Lung (tissue), 12 donors: ENCODE measurements around the gene MPO. TPM values are rescaled to one million over a fixed set of nuclear protein-coding genes. Genes with fewer than 3 reads are reported as not detected.

ENCODE experiments used
- ATAC-seq: fragments of 200-7000 bp; cut with Tn5 transposase; one replicate; pipeline ENCODE4 v1.9.1; 2020; ENCODE audit warnings: moderate number of reproducible peaks; ENCODE audit not compliant: insufficient read depth, low FRiP score
- DNase-seq, 3 donors: peaks; one replicate each; pipeline ENCODE4 v3.0.0-alpha.2; 2013 to 2017
- H3K27ac ChIP-seq, 2 donors: one replicate each; pipeline ENCODE4 v1.5.1; 2013; ENCODE audit warnings: mild to moderate bottlenecking in 2 of 2, moderate library complexity in 2 of 2, control low read depth in 1 of 2, inconsistent platforms in 1 of 2, low read depth in 1 of 2, low read length in 1 of 2
- H3K27me3 ChIP-seq, 3 donors: one replicate each; pipeline ENCODE4 v1.5.1; 2013; ENCODE audit warnings: low read length in 2 of 3; ENCODE audit not compliant: control insufficient read depth in 3 of 3, insufficient read depth in 3 of 3
- H3K36me3 ChIP-seq, 4 donors: one replicate each; pipeline ENCODE4 v1.5.1; 2013; ENCODE audit warnings: low read length in 4 of 4, mild to moderate bottlenecking in 1 of 4, moderate library complexity in 1 of 4; ENCODE audit not compliant: control insufficient read depth in 4 of 4, insufficient read depth in 4 of 4
- H3K4me1 ChIP-seq, 5 donors: one replicate each; pipeline ENCODE4 v1.5.1; 2013; ENCODE audit warnings: low read length in 5 of 5, mild to moderate bottlenecking in 2 of 5, moderate library complexity in 1 of 5; ENCODE audit not compliant: control insufficient read depth in 5 of 5, insufficient read depth in 5 of 5
- H3K4me3 ChIP-seq: one replicate; pipeline ENCODE4 v1.5.1; 2013; ENCODE audit warnings: mild to moderate bottlenecking, control low read depth, moderate library complexity
- H3K9ac ChIP-seq, 2 donors: one replicate each; pipeline ENCODE4 v1.5.1; 2013; ENCODE audit warnings: low read length in 2 of 2, control low read depth in 1 of 2; ENCODE audit not compliant: insufficient read depth in 1 of 2
- H3K9me3 ChIP-seq, 4 donors: one replicate each; pipeline ENCODE4 v1.5.1; 2013; ENCODE audit warnings: low read length in 3 of 4, mild to moderate bottlenecking in 1 of 4, moderate library complexity in 1 of 4; ENCODE audit not compliant: control insufficient read depth in 4 of 4, insufficient read depth in 3 of 4
- CTCF ChIP-seq: IDR thresholded peaks from 2 replicates; pipeline ENCODE4 v1.5.1; 2012; ENCODE audit warnings: mild to moderate bottlenecking; ENCODE audit errors: control extremely low read depth, extremely low read depth
- WGBS, 2 donors: extraction: QIAGEN DNeasy Blood & Tissue Kit; methylation state at CpG; one replicate each; pipeline ENCODE4 v1.1.7; 2013; 5-methylcytosine and 5-hydroxymethylcytosine counted together
- polyA plus RNA-seq, 2 donors: library from polyadenylated mRNA; stranded (reverse); fragments of 200-250 nt; gene quantifications; one replicate each; pipeline ENCODE4 v1.2.1, GENCODE V29; 2013
- total RNA-seq, 2 donors: library from RNA; depleted of rRNA in 1 of 2; stranded (reverse); fragments of >200 nt in 1 of 2; gene quantifications; one replicate each; pipeline ENCODE4 v1.2.1, GENCODE V29; 2014 to 2021
- donor health status: control.
- donor health status: control.
- donor health status: Bipolar disorder and iron deficiency.
- donor health status: healthy.
- donor health status: DM: yes; HTN: yes; CAD: no.

The MPO gene
- total and polyA plus RNA-seq, 4 donors, result 0.79 to 62.0 (median 6.7) TPM

DNA sequence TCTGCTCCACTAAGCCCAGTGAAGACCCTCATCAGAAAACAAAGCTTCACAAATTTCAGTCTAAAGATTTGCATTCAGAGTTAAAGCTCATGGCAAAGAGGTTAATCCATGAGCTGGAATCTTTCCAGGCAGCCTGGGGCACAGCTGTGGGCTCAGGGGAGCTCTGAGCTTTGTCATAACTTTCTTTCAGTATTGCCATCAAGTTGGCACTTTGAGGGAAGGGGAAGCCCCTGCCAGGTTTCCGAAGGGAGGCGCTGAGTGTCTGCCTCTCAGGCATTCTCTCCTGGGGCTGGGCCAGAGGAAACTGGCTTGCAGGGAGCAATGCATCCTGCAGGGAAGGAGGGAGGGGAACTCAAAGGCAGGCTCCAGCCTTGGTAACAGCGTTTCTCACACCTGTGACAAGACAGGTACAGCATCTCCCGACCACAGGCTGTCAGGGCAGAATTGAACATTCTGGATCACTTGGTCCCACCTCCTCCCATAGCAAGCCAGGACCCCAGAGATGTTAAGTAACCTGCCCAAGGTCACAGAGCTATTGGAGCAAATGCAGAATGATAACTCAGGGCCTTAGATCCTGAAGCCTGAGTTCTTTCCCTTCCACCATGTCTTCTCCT lies 38.5 kb downstream of the MPO start:
- WGBS, 2 donors, result 16% methylated on average over 4 of the region's 4 CpGs
- ATAC-seq, result no peak

GRCh38 chr17:58239987-58240386 lies 40.7 kb downstream of the MPO start:
- no peak for TF ChIP-seq CTCF
- WGBS, 2 donors, result 62 to 69% methylated on average over 1 of the region's 1 CpG
- H3K36me3 ChIP-seq, result no peaks in the 10 kb centered on the region
- H3K27me3 ChIP-seq, result peaks cover 0 to 49% (median 12%) of the 10 kb centered on the region in 3 donors
- no peaks in the 10 kb centered on the region for H3K4me1 ChIP-seq
- H3K9me3 ChIP-seq, result peaks cover 0 to 3% (median 0%) of the 10 kb centered on the region in 4 donors
- no peak overlapping the region for H3K27ac ChIP-seq
- no peak overlapping the region for H3K9ac ChIP-seq
- DNase-seq, result no peak
- H3K4me3 ChIP-seq, result no peak overlapping the region
- no peak for ATAC-seq

More for the DNA sequence above, 38.5 kb downstream of the MPO start:
- H3K27me3 ChIP-seq, result peaks cover 0 to 45% (median 10%) of the 10 kb centered on the region in 3 donors
- TF ChIP-seq CTCF, result no peak
- no peaks in the 10 kb centered on the region for H3K9me3 ChIP-seq
- H3K9ac ChIP-seq, result no peak overlapping the region
- no peak overlapping the region for H3K27ac ChIP-seq
- DNase-seq, result no peak
- no peaks in the 10 kb centered on the region for H3K36me3 ChIP-seq
- no peaks in the 10 kb centered on the region for H3K4me1 ChIP-seq
- no peak overlapping the region for H3K4me3 ChIP-seq

- no peaks in the 10 kb centered on the region for H3K4me1 ChIP-seq
- DNase-seq (no peak), ATAC-seq (no peak)
- no peak for TF ChIP-seq CTCF
- no peaks in the 10 kb centered on the region for H3K36me3 ChIP-seq
- no peak within 1 kb of the TSS for H3K27ac ChIP-seq
- 57 to 70% methylated on average over 5 of the region's 5 CpGs for WGBS, 2 donors
- no peak within 1 kb of the TSS for H3K9ac ChIP-seq
- peaks cover 0 to 3% (median 0%) of the 10 kb centered on the region in 4 donors for H3K9me3 ChIP-seq
- no peak within 1 kb of the TSS for H3K4me3 ChIP-seq
- peaks cover 0 to 58% (median 14%) of the 10 kb centered on the region in 3 donors for H3K27me3 ChIP-seq
Observed at GRCh38 chr17:58238147-58238634, 42.5 kb downstream of the MPO start, which contains the start of gene LPO. LPO (plus strand) TSS chr17:58238584; CDS start chr17:58242980, 4,396 bp downstream.
